Urinary bladder (tissue), 4 donors: ENCODE data around the gene HTRA2. TPM values are rescaled to one million over a fixed set of nuclear protein-coding genes. Genes with fewer than 3 reads are reported as not detected.

Experiments
- DNase-seq: peaks from one replicate; pipeline ENCODE4 v3.0.0-alpha.2; 2015; ENCODE audit errors: extremely low spot score
- H3K27ac ChIP-seq: one replicate; pipeline ENCODE4 v1.5.1; 2013; ENCODE audit warnings: low read depth, mild to moderate bottlenecking, moderate library complexity
- H3K36me3 ChIP-seq: one replicate; pipeline ENCODE4 v1.6.1; 2013; ENCODE audit warnings: mild to moderate bottlenecking, moderate library complexity; ENCODE audit not compliant: insufficient read depth
- H3K4me1 ChIP-seq: one replicate; pipeline ENCODE4 v1.6.1; 2013; ENCODE audit warnings: mild to moderate bottlenecking, moderate library complexity; ENCODE audit not compliant: insufficient read depth
- H3K4me3 ChIP-seq: one replicate; pipeline ENCODE4 v1.5.1; 2013; ENCODE audit warnings: low read depth, low read length
- WGBS: extraction: QIAGEN DNeasy Blood & Tissue Kit; methylation state at CpG from one replicate; pipeline ENCODE4 v1.1.7; 2013; 5-methylcytosine and 5-hydroxymethylcytosine counted together
- polyA plus RNA-seq: library from polyadenylated mRNA; stranded (reverse); fragments of 200-250 nt; gene quantifications from one replicate; pipeline ENCODE4 v1.2.3, GENCODE V29; 2013
- total RNA-seq: library from RNA; depleted of rRNA; stranded (reverse); fragments of >200 nt; gene quantifications from one replicate; pipeline ENCODE4 v1.2.3, GENCODE V29; 2014
- donor health status: healthy with polysubstance abuse.
- donor health status: healthy.

Gene HTRA2
- total and polyA plus RNA-seq, 2 donors, result 25.1 to 37.3 TPM

DNA sequence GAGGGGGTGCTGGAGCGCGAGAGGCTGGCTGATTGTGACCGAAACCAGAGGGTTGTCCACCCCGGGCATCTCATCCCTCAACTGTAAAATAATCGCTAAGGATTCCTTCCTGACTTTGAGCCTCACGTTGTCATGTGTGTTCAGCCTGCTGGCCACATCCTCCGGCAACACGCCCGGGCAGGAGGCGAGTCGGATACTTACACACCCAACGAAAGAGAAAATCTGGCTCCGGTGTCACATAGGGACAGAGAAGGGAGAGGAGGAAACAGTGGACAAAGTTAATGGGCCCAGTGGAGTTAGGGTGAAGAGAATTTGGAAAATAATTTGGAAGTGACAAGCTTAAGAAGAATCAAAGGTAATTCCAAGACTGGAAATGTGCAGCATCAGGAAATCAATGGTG is 13.1 kb upstream of the HTRA2 start:
- Histone ChIP-seq H3K4me1 (peaks cover 3% of the 10 kb centered on the region), H3K27ac (no peak overlapping the region), H3K36me3 (no peaks in the 10 kb centered on the region), H3K4me3 (peak overlapping the region; percentile 22)
- DNase-seq, result no peak
- WGBS, result 57% methylated on average over 13 of the region's 13 CpGs

DNA sequence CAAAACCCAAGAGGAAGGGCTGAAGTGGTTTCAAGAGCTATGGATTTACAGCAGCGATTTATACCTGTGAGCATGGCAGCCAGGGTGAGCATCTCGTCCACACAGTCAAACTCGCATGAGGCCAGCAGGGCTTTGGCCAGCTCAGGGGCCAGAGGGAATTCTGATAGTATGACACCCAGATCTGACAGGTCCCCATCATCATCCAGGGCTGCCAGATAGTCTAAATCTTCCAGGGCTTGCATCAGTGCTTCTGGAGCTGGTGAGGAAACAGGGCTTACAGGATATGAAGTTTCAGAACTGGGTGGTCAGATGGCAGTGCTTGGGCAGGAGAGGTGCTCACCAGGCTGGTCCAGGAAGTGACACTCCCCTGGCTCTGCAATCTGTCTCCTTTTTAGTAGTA is 7.2 kb upstream of the HTRA2 start:
- Histone ChIP-seq H3K4me3 (no peak overlapping the region), H3K36me3 (no peaks in the 10 kb centered on the region), H3K4me1 (no peaks in the 10 kb centered on the region), H3K27ac (no peak overlapping the region)
- no peak for DNase-seq
- 69% methylated on average over 3 of the region's 3 CpGs for WGBS

DNA sequence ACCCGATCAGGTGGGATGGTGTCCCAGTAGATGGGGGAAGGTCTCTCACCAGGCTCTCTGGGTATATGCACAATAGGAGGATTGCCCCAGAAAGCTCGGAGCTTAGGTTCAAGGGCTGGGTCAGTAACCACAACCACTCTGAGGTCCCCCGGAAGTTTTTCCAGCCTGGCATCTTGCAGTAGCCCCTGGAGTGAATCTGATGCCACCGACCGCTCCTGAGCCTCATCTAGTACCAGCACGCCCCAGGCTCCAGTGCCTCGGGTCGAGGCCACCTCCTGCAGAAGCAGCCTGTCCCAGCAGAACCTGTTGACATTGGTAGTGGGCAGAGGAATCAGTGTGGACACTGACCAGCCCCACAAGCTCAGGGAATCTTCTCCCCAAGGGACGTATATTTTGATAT is 5.7 kb upstream of the HTRA2 start:
- 81% methylated on average over 9 of the region's 9 CpGs for WGBS
- no peaks in the 10 kb centered on the region for H3K4me1 ChIP-seq
- no peak overlapping the region for H3K4me3 ChIP-seq
- no peak overlapping the region for H3K27ac ChIP-seq
- DNase-seq, result no peak
- no peaks in the 10 kb centered on the region for H3K36me3 ChIP-seq

DNA sequence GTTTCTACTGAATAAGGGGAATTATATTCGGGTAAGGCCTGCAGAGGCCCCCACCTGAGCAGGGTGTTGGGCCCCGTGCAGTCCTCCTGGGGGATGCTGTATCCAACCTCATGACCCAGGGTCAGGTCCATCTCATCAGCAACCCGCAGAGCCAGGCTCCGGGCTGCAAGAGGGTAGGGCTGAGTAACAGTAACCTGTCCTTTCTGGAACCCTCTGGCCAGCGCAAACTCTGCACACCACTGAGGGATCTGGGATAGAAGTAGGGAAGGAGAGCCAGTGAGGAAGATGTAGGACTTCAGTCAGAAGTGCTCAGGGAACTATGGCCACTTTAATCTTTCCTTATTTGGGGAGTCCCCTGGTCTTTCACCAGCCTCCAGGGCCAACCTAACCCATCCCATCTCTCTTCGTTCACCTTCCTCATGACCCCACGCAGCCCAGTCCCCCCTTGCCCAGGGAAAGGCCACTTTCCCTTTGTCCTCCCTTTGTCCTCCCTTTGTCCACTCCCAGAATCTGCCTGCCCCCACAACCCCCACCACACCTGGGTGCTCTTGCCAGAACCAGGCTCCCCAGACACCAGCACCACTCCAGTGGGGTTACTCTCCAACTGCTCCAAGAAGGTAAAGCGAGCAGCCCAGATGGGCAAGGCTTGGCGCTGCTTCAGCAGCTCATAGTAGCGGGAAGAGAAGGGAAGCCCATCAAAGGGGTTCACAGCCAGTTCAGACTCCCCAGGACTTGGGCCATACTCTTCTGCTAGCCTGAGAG is 4.6 kb upstream of the HTRA2 start:
- DNase-seq, result no peak
- H3K4me1 ChIP-seq, result no peaks in the 10 kb centered on the region
- WGBS, result 93% methylated on average over 10 of the region's 10 CpGs

DNA sequence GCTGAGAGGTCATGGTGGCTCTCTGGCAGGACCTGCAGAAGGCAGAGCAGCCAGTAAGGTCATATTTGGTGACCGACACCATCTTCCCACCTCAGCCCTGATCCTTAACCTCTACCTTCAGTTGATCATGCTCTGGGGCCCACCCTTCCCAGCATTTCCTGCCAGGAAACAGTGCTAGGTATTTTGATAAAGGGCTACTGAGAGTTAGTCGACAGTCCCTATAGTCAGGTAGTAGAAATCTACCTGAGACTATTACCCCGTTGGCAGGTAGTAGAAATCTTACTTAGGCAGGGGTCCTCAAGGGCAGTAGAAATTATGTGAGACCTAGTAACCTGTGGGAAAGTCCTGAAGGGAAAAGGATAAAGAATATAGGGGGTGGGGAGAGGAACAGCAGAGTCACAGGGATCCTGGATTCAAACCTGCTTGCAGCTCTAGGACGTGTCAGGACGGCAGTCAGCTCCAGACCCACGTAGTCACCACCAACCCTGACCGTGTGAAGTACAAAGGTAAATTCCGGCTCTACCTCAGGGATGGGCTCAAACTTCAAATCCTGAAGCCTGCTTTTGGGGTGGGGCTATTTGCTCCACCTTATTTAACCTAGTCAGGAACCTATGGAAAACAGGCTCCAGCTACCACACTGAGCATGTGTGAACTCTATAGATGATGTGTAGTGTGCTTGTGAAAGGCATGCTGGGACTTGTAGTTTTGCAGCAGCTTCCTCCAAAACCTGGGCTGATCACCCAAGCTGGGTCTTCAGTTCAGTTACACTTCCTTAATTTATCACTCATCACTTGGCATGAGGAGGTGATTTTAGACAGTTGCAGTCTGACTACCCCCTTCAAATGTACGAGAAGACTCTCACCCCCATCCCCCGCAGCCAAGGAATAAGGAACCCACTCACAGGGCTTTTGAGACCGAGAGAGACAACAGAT is 3.8 kb upstream of the HTRA2 start, which contains the start of gene DQX1:
DQX1 (minus strand) TSS at position 515 of the 932 bp plus-strand sequence; CDS start at position 13, 502 bp downstream.
- no peaks in the 10 kb centered on the region for H3K4me1 ChIP-seq
- DNase-seq, result no peak
- H3K36me3 ChIP-seq, result no peaks in the 10 kb centered on the region
- 86% methylated on average over 11 of the region's 11 CpGs for WGBS
- no peak within 1 kb of the TSS for H3K27ac ChIP-seq
- no peak within 1 kb of the TSS for H3K4me3 ChIP-seq

More for the DNA sequence above, 4.6 kb upstream of the HTRA2 start:
- Histone ChIP-seq H3K4me3 (no peak overlapping the region), H3K36me3 (no peaks in the 10 kb centered on the region), H3K27ac (no peak overlapping the region)

DNA sequence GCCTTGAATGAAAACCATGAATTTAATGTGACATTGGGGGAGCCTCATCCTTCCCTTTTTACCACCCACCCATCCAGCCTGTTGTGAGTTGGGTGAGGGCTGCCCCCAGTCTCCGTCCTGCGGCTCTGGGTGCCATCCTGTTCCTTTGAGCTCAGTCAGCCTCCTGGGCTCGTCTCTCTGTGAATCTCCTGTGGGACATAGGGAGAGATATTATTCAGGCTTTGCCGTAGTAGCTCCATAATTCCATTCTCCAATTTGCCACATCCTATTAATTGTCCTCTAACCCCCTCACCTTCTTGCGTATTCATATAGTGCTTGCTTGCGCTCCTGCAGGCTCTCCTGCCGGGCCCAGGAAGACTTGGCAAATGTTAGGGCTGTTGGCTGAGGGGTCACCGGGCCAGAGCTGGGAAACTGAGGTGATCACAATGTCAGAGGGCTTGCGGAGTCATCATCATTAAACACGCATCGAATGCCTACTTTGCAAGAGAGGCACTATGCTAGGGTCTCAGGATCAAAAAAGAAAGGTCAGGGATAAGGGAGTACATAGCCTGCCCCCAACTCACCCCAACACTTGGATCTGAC is 3.0 kb upstream of the HTRA2 start:
- H3K4me1 ChIP-seq, result no peaks in the 10 kb centered on the region
- no peak for DNase-seq
- 98% methylated on average over 11 of the region's 11 CpGs for WGBS
- H3K27ac ChIP-seq, result no peak overlapping the region
- H3K4me3 ChIP-seq, result no peak overlapping the region
- H3K36me3 ChIP-seq, result no peaks in the 10 kb centered on the region

DNA sequence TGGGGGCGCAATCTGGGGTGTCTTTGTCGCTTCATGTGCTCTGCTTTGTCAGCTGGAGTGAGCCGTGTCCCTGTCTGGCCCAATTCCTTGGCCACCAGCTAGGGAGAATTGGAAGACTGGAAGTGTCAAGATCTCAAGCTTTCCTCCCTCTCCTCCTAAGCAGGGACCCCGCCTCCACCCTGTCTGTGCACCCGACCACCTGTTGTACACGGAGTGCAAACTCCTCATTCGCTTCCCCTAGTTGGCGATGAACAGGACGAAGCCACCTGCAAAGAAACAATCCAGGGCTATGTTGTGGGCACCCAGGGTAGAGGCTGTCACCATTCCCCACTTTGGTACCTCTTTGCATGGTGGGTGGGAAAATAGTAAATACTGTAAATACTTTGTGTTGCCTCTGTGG is 2.0 kb upstream of the HTRA2 start:
- 96% methylated on average over 9 of the region's 9 CpGs for WGBS
- no peak for DNase-seq
- Histone ChIP-seq H3K27ac (no peak overlapping the region), H3K36me3 (no peaks in the 10 kb centered on the region), H3K4me3 (no peak overlapping the region), H3K4me1 (no peaks in the 10 kb centered on the region)

DNA sequence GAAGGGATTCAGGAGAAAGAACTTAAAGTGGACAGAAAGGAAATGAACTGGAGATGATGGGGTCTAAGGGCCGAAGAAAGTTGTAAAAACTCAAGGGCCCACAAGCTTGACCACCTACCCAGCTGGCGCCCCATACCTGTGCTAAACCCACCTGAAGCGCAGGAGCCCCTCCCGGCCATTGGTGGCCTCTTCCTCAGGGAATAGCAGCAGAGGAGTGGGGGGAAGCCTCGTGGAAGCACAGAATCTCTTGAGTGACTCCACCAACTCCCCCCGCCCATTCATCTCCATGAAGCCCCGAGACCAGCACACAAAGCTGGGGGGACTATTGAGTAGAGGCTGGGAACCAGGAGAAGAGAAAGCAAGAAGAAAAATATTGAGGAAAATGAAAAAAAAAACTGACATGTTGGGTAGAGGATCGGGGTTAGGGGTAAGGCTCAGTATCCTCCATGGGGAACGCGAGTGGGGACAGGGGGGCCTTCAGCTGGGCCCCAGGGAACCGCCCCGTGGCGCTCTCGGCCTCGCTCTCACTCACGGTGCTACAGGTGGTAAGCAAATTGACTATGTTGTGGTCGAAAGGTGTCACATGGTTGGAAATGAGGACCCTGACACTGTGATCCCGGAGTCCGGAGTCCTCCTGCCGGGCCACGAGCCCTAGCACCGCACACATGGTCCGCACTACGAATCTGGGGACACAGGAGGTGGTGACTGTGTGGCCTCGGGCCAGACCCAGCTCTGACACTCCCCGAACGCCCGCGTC is 955 bp upstream of the HTRA2 start:
- Histone ChIP-seq H3K4me3 (peak overlapping the region; percentile 88), H3K27ac (peak overlapping the region; percentile 81), H3K36me3 (no peaks in the 10 kb centered on the region), H3K4me1 (no peaks in the 10 kb centered on the region)
- 16% methylated on average over 29 of the region's 29 CpGs for WGBS
- no peak for DNase-seq

DNA sequence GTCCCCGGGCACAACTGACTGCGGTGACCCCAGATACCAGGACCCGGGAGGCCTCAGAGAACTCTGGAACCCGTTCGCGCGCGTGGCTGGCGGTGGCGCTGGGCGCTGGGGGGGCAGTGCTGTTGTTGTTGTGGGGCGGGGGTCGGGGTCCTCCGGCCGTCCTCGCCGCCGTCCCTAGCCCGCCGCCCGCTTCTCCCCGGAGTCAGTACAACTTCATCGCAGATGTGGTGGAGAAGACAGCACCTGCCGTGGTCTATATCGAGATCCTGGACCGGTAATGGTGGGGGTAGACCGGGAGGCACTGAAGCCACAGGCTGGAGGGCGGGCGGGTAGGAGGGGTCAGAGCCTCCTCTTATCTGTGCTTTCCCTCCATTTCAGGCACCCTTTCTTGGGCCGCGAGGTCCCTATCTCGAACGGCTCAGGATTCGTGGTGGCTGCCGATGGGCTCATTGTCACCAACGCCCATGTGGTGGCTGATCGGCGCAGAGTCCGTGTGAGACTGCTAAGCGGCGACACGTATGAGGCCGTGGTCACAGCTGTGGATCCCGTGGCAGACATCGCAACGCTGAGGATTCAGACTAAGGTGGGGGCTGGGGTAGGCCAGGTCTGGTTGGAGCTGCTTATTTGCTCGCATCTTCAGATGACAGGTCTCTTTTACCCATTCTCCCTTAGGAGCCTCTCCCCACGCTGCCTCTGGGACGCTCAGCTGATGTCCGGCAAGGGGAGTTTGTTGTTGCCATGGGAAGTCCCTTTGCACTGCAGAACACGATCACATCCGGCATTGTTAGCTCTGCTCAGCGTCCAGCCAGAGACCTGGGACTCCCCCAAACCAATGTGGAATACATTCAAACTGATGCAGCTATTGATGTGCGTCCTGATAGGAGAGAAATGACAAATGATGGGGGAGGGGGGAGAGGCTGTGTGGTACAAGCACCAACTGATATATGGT is 780 bp downstream of the HTRA2 start:
- DNase-seq, result no peak
- H3K36me3 ChIP-seq, result no peaks in the 10 kb centered on the region
- H3K4me1 ChIP-seq, result no peaks in the 10 kb centered on the region
- peak overlapping the region; percentile 46 for H3K27ac ChIP-seq
- peak overlapping the region; percentile 88 for H3K4me3 ChIP-seq
- WGBS, result 1% methylated on average over 54 of the region's 54 CpGs

DNA sequence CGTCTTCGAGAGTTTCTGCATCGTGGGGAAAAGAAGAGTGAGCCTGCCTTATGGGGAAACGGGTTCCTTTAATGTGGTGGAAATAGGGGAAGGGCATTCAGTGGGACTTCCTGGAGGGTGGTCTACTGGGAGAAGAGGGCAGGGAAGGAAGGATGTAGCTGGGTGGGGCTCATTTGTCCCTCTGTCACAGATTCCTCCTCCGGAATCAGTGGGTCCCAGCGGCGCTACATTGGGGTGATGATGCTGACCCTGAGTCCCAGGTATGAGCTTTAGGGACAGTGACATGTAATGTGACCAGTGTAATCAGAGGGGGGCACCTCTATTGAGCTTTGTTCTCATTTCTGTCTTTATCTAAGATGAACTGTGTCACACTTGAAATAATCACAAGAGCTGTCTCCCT is 1.9 kb downstream of the HTRA2 start:
- no peak for DNase-seq
- Histone ChIP-seq H3K27ac (no peak overlapping the region), H3K36me3 (no peaks in the 10 kb centered on the region), H3K4me3 (no peak overlapping the region), H3K4me1 (no peaks in the 10 kb centered on the region)
- 82% methylated on average over 7 of the region's 7 CpGs for WGBS

DNA sequence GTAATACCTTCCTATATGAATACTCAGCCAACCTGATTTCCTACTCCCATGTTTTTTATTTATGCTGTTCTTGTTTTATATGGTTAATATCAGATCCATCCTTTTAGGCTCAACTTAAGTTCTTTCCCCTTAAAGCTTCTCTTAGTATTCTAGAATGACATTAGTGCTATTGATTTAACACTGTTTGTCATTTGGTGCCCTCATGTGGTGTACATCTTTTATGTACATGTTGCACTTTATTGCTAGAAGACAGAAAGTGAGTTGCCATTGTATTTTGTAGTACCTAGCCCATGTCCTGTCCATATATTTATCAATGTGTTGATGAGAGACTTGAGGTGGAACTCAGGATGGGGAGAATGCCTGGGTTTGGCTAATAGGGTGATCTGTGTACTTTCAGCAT is 2.5 kb downstream of the HTRA2 start:
- no peak overlapping the region for H3K27ac ChIP-seq
- DNase-seq, result no peak
- H3K4me3 ChIP-seq, result no peak overlapping the region
- H3K36me3 ChIP-seq, result no peaks in the 10 kb centered on the region
- no peaks in the 10 kb centered on the region for H3K4me1 ChIP-seq

DNA sequence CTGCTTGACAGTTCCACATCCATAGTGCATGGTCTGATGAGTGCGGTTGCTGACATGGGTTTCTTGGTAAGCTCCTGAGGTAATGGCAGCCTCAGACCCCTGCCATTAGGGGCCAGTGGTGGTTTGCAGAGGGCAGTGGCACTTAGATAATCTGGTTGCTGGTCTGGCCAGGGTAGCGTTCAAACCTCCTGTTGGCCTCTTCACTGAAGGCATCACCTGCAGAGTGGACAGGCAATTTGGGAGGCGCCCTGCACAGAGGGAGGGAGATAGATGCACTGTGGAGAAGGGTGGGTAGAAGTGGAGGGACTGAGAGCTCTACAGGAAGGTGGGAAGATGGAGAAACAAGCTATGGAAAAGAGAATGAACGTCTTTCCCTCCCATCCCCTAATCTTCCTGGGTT is 3.7 kb downstream of the HTRA2 start:
- Histone ChIP-seq H3K4me1 (no peaks in the 10 kb centered on the region), H3K4me3 (no peak overlapping the region), H3K27ac (no peak overlapping the region), H3K36me3 (no peaks in the 10 kb centered on the region)
- whole genome bisulfite sequencing, result 77% methylated on average over 4 of the region's 4 CpGs
- DNase-seq, result no peak
